Panc1 (cell line): ENCODE results near the gene TESK2.

Experiments
- CTCF ChIP-seq: fragments of 450-650 bp; IDR thresholded peaks from 2 replicates; pipeline ENCODE4 v1.5.1; 2017; ENCODE audit warnings: mild to moderate bottlenecking
- POLR2AphosphoS5 ChIP-seq: IDR thresholded peaks from 2 replicates; pipeline ENCODE4 v1.6.1; 2012; ENCODE audit warnings: mild to moderate bottlenecking, low read depth, low read length, moderate library complexity
- SIN3A ChIP-seq: IDR thresholded peaks from 2 replicates; pipeline ENCODE4 v1.6.1; 2012; ENCODE audit warnings: low read depth, mild to moderate bottlenecking, low read length, moderate library complexity, borderline replicate concordance; ENCODE audit not compliant: insufficient read depth
- TCF7L2 ChIP-seq: IDR thresholded peaks from 2 replicates; pipeline ENCODE4 v1.6.1; 2011; ENCODE audit warnings: mild to moderate bottlenecking, low read depth, low read length, inconsistent platforms
- TF ChIP-seq, protein P1 (sequence below), 2 experiments: IDR thresholded peaks; 2 replicates each; pipeline ENCODE4 v1.6.1; 2011 to 2012; ENCODE audit warnings: low read depth in 2 of 2, control low read depth in 1 of 2, low read length in 1 of 2, mild to moderate bottlenecking in 1 of 2, moderate library complexity in 1 of 2; ENCODE audit not compliant: insufficient read depth in 1 of 2

DNA sequence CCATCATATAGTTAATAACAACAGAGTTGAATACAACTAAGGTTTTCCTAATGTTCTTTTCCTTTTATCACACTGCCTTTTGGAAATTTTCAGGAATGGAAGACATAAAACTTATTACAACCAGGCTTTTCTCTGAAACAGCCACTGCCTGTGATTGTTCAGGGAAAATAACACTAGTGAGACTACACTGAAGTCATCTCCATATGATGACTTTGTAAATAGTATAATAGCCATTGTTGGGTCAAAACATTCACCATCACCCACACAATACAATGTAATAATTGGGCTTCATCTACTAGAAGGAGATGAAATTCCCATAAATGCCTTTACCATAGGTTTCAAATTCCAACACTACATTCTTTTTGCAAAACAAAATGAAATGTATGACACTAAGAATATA, 5.0 kb downstream of the TESK2 start:
- no peak for TF ChIP-seq CTCF
- TF ChIP-seq SIN3A: no peak
- TF ChIP-seq, protein P1, sequence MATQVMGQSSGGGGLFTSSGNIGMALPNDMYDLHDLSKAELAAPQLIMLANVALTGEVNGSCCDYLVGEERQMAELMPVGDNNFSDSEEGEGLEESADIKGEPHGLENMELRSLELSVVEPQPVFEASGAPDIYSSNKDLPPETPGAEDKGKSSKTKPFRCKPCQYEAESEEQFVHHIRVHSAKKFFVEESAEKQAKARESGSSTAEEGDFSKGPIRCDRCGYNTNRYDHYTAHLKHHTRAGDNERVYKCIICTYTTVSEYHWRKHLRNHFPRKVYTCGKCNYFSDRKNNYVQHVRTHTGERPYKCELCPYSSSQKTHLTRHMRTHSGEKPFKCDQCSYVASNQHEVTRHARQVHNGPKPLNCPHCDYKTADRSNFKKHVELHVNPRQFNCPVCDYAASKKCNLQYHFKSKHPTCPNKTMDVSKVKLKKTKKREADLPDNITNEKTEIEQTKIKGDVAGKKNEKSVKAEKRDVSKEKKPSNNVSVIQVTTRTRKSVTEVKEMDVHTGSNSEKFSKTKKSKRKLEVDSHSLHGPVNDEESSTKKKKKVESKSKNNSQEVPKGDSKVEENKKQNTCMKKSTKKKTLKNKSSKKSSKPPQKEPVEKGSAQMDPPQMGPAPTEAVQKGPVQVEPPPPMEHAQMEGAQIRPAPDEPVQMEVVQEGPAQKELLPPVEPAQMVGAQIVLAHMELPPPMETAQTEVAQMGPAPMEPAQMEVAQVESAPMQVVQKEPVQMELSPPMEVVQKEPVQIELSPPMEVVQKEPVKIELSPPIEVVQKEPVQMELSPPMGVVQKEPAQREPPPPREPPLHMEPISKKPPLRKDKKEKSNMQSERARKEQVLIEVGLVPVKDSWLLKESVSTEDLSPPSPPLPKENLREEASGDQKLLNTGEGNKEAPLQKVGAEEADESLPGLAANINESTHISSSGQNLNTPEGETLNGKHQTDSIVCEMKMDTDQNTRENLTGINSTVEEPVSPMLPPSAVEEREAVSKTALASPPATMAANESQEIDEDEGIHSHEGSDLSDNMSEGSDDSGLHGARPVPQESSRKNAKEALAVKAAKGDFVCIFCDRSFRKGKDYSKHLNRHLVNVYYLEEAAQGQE (IDR thresholded peaks at IDR 0.05; ENCODE audit: insufficient read depth in 1 of 2, low read depth in 2 of 2, low read length in 1 of 2): no peak
- TF ChIP-seq POLR2AphosphoS5: no peak
- no peak for TF ChIP-seq TCF7L2
